GM12878 (cell line): ENCODE measurements around the gene COL9A3. TPM values are rescaled to one million over a fixed set of nuclear protein-coding genes. Genes with fewer than 3 reads are reported as not detected.
A peak's percentile ranks its signal among the peaks of the same experiment; 100 is the strongest.

Experiments used
- BCL11A ChIP-seq: IDR thresholded peaks from 2 replicates; pipeline ENCODE4 v1.6.1; 2011; ENCODE audit warnings: low read depth, low read length
- BHLHE40 ChIP-seq, 2 experiments: fragments of 450-650 bp in 1 of 2; IDR thresholded peaks; 2 replicates each; pipeline ENCODE4 v1.6.1; 2011 to 2017; ENCODE audit warnings: low read depth in 2 of 2, borderline replicate concordance in 1 of 2, improper control_type of control experiment in 1 of 2, low read length in 1 of 2, mild to moderate bottlenecking in 1 of 2
- DPF2 ChIP-seq: fragments of 450-650 bp; IDR thresholded peaks from 2 replicates; pipeline ENCODE4 v1.6.1; 2017; ENCODE audit warnings: mild to moderate bottlenecking
- FOXK2 ChIP-seq: fragments of 450-650 bp; IDR thresholded peaks from 2 replicates; pipeline ENCODE4 v1.6.1; 2017; ENCODE audit warnings: mild to moderate bottlenecking, moderate library complexity
- GATAD2B ChIP-seq: fragments of 450-650 bp; conservative IDR thresholded peaks from 2 replicates; pipeline ENCODE4 v1.6.1; 2017; ENCODE audit warnings: low read depth, mild to moderate bottlenecking, moderate library complexity
- KAT2A ChIP-seq: conservative IDR thresholded peaks from 2 replicates; pipeline ENCODE4 v1.6.1; 2011; ENCODE audit warnings: low read depth, low read length; ENCODE audit not compliant: control insufficient read depth
- KDM1A ChIP-seq: fragments of 200-600 bp; sonication (generic); IDR thresholded peaks from 2 replicates; pipeline ENCODE4 v1.6.1; 2016; ENCODE audit warnings: borderline replicate concordance
- KLF5 ChIP-seq: fragments of 450-650 bp; IDR thresholded peaks from 2 replicates; pipeline ENCODE4 v1.6.1; 2014; ENCODE audit warnings: mild to moderate bottlenecking; ENCODE audit not compliant: partially characterized antibody
- LARP7 ChIP-seq: fragments of 450-650 bp; IDR thresholded peaks from 2 replicates; pipeline ENCODE4 v1.6.1; 2017; ENCODE audit warnings: mild to moderate bottlenecking
- NR2F1 ChIP-seq: fragments of 450-650 bp; conservative IDR thresholded peaks from 2 replicates; pipeline ENCODE4 v1.6.1; 2017; ENCODE audit warnings: mild to moderate bottlenecking
- POLR2A ChIP-seq: IDR thresholded peaks from 2 replicates; pipeline ENCODE4 v1.6.1; 2011; ENCODE audit warnings: low read depth, mild to moderate bottlenecking, low read length
- POU2F2 ChIP-seq: IDR thresholded peaks from 3 replicates; pipeline ENCODE4 v1.6.1; 2011; ENCODE audit warnings: low read depth, mild to moderate bottlenecking, low read length, borderline replicate concordance
- TBL1XR1 ChIP-seq: IDR thresholded peaks from 2 replicates; pipeline ENCODE4 v1.6.1; 2012; ENCODE audit warnings: low read depth, low read length, improper control_type of control experiment
- YBX1 ChIP-seq: fragments of 450-650 bp; IDR thresholded peaks from 2 replicates; pipeline ENCODE4 v1.6.1; 2016; ENCODE audit warnings: antibody characterized with exemption
- ZNF687 ChIP-seq: fragments of 450-650 bp; IDR thresholded peaks from 2 replicates; pipeline ENCODE4 v1.6.1; 2017; ENCODE audit warnings: mild to moderate bottlenecking, moderate library complexity
- polyA plus RNA-seq, 11 experiments: library from polyadenylated mRNA; depleted of rRNA in 4 of 11; unstranded in 6 of 11; stranded (reverse) in 5 of 11; fragments of >200 nt; fragmentation: Nextera tagmentation in 4 of 11; fragmentation: Illumina TruSeq in 1 of 11; extraction: Ambion mirVana in 4 of 11; extraction: Trizol in 1 of 11; gene quantifications; 1 replicate in 1 of 11; 2 replicates in 10 of 11; pipeline versions ENCODE4 v1.2.1 to v1.2.3, GENCODE V29; 2011 to 2016; ENCODE audit warnings: inconsistent platforms in 2 of 11, missing spikeins in 2 of 11, low read depth in 1 of 11
- total RNA-seq, 4 experiments: library from RNA; depleted of rRNA in 3 of 4; stranded (reverse); fragments of >200 nt in 3 of 4; fragmentation: Illumina TruSeq in 1 of 4; extraction: Trizol in 1 of 4; gene quantifications; 2 replicates each; pipeline versions ENCODE4 v1.2.1 to v1.2.3, GENCODE V29; 2013 to 2021
- TF ChIP-seq, protein P1 (sequence below): fragments of 450-650 bp; conservative IDR thresholded peaks from 2 replicates; pipeline ENCODE4 v1.6.1; 2017; ENCODE audit warnings: mild to moderate bottlenecking, moderate library complexity
- TF ChIP-seq, protein P2 (sequence below): IDR thresholded peaks from 2 replicates; pipeline ENCODE4 v1.6.1; 2011; ENCODE audit warnings: mild to moderate bottlenecking, low read depth, low read length, moderate library complexity; ENCODE audit not compliant: insufficient replicate concordance
- TF ChIP-seq, protein P3 (sequence below): fragments of 450-650 bp; IDR thresholded peaks from 2 replicates; pipeline ENCODE4 v1.6.1; 2018; ENCODE audit warnings: borderline replicate concordance, mild to moderate bottlenecking; ENCODE audit not compliant: partially characterized antibody
- TF ChIP-seq, protein P4 (sequence below): fragments of 450-650 bp; IDR thresholded peaks from 2 replicates; pipeline ENCODE4 v1.6.1; 2014; ENCODE audit warnings: mild to moderate bottlenecking

Gene COL9A3
- total and polyA plus RNA-seq, 10 of the 15 experiments (the other 5 are each of a cell fraction or from before 2014, with no cell fraction given): 0.09 to 1.7 (median 0.63) TPM; not detected in 1

DNA sequence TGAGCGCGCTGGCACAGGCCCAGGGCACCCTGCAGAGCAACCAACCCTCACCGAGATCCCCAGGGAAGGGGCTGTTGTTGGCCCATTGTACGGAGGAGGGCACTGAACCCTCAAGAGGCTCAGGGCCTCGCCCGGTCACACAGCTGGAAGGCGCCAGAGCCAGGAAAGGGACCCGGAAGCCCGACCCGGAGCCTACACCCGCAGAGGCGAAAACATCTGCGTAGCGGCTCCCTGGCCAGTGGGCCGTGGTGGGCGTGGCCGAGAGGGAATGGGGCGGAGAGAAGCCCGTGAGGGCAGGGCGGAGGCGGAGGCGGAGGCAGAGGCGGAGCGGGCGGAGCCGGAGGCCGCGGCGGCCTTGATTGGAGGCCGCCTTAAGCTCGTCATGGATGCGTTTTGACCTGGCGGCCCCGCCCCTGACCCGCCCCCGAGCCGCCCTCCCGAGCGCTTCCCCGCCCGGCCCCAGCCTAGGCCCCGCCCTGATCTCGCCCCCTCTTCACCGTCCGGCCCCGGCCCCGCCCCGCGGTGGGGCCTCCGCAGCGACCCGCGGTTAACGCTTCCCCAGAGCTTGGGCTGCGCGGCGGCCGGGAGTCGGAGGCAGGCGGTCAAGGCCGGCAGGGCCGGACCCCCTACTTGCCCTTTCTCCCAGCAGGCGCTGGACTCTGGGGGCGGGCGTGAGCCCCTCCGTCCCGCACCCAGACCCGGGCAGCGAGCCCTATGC, 22.7 kb upstream of the COL9A3 start (continued):
- TF ChIP-seq, protein P1, sequence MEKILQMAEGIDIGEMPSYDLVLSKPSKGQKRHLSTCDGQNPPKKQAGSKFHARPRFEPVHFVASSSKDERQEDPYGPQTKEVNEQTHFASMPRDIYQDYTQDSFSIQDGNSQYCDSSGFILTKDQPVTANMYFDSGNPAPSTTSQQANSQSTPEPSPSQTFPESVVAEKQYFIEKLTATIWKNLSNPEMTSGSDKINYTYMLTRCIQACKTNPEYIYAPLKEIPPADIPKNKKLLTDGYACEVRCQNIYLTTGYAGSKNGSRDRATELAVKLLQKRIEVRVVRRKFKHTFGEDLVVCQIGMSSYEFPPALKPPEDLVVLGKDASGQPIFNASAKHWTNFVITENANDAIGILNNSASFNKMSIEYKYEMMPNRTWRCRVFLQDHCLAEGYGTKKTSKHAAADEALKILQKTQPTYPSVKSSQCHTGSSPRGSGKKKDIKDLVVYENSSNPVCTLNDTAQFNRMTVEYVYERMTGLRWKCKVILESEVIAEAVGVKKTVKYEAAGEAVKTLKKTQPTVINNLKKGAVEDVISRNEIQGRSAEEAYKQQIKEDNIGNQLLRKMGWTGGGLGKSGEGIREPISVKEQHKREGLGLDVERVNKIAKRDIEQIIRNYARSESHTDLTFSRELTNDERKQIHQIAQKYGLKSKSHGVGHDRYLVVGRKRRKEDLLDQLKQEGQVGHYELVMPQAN: 0 out of 2 replicates have a peak, but pooled peaks have one; percentile 49
- TF ChIP-seq KLF5 (peak; percentile 55), DPF2 (peak; percentile 9; the same call in 1 of the 2 replicates), KDM1A (no peak), POLR2A (peak; percentile 89), NR2F1 (peak; percentile 41; the same call in 1 of the 2 replicates), GATAD2B (peak; percentile 48), YBX1 (no peak), FOXK2 (no peak), BHLHE40 (IDR thresholded peaks at IDR 0.05; ENCODE audit: borderline replicate concordance in 1 of 2, low read depth in 2 of 2, low read length in 1 of 2) (peak in 1 of 2 experiments; percentile 60; a peak in 1 of 4 replicates), KAT2A (no peak), LARP7 (0 out of 2 replicates have a peak, but pooled peaks have one; percentile 46), ZNF687 (0 out of 2 replicates have a peak, but pooled peaks have one; percentile 24), TBL1XR1 (no peak), BCL11A (no peak), POU2F2 (peak; percentile 58; the same call in 1 of the 3 replicates)
- TF ChIP-seq, protein P2, sequence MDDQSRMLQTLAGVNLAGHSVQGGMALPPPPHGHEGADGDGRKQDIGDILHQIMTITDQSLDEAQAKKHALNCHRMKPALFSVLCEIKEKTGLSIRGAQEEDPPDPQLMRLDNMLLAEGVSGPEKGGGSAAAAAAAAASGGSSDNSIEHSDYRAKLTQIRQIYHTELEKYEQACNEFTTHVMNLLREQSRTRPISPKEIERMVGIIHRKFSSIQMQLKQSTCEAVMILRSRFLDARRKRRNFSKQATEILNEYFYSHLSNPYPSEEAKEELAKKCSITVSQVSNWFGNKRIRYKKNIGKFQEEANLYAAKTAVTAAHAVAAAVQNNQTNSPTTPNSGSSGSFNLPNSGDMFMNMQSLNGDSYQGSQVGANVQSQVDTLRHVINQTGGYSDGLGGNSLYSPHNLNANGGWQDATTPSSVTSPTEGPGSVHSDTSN: peak; percentile 11
- TF ChIP-seq, protein P3, sequence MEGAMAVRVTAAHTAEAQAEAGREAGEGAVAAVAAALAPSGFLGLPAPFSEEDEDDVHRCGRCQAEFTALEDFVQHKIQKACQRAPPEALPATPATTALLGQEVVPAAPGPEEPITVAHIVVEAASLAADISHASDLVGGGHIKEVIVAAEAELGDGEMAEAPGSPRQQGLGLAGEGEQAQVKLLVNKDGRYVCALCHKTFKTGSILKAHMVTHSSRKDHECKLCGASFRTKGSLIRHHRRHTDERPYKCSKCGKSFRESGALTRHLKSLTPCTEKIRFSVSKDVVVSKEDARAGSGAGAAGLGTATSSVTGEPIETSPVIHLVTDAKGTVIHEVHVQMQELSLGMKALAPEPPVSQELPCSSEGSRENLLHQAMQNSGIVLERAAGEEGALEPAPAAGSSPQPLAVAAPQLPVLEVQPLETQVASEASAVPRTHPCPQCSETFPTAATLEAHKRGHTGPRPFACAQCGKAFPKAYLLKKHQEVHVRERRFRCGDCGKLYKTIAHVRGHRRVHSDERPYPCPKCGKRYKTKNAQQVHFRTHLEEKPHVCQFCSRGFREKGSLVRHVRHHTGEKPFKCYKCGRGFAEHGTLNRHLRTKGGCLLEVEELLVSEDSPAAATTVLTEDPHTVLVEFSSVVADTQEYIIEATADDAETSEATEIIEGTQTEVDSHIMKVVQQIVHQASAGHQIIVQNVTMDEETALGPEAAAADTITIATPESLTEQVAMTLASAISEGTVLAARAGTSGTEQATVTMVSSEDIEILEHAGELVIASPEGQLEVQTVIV: peak; percentile 69
- TF ChIP-seq, protein P4, sequence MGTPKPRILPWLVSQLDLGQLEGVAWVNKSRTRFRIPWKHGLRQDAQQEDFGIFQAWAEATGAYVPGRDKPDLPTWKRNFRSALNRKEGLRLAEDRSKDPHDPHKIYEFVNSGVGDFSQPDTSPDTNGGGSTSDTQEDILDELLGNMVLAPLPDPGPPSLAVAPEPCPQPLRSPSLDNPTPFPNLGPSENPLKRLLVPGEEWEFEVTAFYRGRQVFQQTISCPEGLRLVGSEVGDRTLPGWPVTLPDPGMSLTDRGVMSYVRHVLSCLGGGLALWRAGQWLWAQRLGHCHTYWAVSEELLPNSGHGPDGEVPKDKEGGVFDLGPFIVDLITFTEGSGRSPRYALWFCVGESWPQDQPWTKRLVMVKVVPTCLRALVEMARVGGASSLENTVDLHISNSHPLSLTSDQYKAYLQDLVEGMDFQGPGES: no peak
